GM19023 (cell line): Measurements from ENCODE around the gene SUPV3L1.

Source experiments
- ATAC-seq: cut with Tn5 transposase; IDR thresholded peaks from one replicate; pipeline ENCODE4 v1.9.1; 2021; ENCODE audit warnings: mild to moderate bottlenecking, moderate library complexity; ENCODE audit not compliant: unreplicated experiment

SUPV3L1 gene

DNA sequence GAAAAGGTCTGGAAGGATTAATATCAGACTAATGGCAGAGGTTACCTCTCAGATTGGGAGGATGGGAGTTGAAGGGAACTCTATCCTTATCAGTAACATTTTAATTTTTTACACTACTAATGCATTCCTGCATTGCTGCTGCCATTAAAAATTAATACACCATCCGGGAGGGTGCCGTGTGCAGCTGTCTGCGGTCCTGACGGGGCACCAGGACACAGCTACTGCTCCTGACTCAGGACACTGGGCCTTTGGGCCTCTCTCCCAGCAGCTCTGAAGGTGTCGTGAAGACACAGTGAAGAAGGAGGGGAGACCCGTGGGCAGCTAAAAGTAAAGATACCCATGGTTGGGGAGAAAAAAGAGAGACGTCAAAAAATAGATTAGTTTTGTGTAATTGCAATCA, 74.8 kb downstream of the SUPV3L1 start:
- ATAC-seq = no peak
